Stimulated activated CD4-positive, alpha-beta T cell treated with anti-CD3 and anti-CD28 coated beads, Interleukin-2, amount 100 ng/mL, for 24 hours (primary cell): ENCODE data around the gene ASH1L.
"Not testable (repeated sequence)": the region's sequence is repeated elsewhere in the genome, so short reads cannot be mapped to it uniquely, and the experiment has no call there.

Experiments used
- DNase-seq, 2 donors: peaks; one replicate each; pipeline ENCODE4 v3.0.0-alpha.2; 2020

ASH1L gene

GRCh38 chr1:155433128-155433830 lies 129.3 kb downstream of the ASH1L start:
- not testable (repeated sequence) for DNase-seq

GRCh38 chr1:155424091-155424490 lies 138.5 kb downstream of the ASH1L start:
- DNase-seq, result no peak

- no peak for DNase-seq
Measured at GRCh38 chr1:155420788-155421187, 141.8 kb downstream of the ASH1L start.

- not testable (repeated sequence) for DNase-seq
Measured at GRCh38 chr1:155411840-155412239, 150.8 kb downstream of the ASH1L start.

- DNase-seq, result no peak
Measured at GRCh38 chr1:155410931-155411330, 151.7 kb downstream of the ASH1L start.

DNA sequence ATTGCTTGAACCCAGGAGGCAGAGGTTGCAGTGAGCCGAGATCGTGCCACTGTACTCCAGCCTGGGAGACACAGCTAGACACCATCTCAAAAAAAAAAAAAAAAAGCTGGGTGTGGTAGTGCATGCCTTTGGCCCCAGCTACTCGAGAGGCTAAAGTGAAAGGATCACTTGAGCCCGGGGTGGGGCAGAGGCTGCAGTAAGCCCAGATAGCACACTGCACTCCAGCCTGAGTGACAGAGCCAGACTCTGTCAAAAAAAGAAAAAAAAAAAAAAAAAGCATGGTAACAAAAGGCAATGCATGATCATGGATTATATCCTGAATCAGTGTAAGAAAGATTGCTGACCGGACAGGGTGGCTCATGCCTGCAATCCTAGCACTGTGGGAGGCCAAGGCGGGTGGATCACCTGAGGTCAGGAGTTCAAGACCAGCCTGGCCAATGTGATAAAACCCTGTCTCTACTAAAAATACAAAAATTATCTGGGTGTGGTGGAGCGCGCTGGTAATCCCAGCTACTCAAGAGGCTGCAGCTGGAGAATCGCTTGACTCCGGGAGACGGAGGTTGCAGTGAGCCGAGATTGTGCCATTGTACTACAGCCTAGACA lies 165.6 kb downstream of the ASH1L start:
- no peak for DNase-seq

- DNase-seq, result no peak
Measured at GRCh38 chr1:155392898-155393411, 169.6 kb downstream of the ASH1L start.

DNA sequence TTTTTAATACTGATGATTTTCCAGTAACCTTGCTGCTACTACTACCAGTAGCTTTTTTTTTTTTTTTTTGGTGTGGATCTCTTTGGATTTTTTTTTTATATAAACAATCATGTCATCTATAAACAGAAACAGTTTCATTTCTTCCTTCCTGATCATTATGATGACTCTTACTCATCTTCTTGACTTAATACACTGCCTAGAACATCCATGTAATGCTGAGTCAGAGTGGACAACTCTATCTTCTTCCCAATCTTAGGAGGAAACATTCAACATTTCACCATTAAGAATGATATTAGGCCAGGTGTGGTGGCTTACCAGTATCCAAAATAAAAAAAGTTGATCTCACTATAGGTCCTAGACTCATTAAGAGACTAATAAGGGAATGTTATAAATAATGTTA lies 172.8 kb downstream of the ASH1L start:
- DNase-seq, result no peak

DNA sequence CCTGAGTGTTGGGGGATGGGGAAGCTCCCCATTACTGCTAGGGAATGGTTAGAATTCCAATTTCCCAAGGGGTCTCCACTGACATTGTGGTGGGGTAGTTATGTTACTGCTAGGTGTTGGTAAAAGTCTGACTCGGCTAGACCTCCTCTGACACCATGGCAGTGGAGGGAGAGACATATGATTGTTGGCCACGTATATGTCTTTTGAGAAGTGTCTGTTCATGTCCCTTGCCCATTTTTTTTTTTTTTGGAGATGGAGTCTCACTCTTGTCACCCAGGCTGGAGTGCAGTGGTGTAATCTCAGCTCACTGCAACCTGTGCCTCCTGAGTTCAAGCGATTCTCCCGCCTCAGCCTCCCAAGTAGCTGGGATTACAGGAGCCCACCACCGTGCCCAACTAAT lies 176.8 kb downstream of the ASH1L start:
- not testable (repeated sequence) for DNase-seq

GRCh38 chr1:155383406-155383805 lies 179.2 kb downstream of the ASH1L start:
- no peak for DNase-seq

DNA sequence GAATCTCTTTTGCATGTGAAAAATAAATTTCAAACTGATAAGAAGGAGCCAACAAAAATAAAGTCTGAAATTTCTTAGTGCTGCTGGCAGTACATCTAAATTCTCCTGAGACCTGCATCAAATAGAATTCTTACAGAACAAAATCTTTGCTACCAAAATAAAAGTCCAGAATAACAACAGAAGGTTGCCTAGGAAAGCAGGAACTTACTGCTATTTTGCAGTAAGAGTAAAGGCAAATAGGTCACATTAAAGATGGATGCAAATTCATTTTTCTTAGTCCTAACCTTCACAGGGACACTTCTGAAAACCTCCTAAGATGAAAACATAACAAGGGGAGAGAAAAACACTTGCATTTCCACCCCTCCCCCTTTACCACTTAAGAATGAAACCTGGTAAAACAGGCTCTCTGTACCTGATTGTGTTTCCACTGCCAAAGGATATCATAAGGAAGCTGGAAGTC lies 182.9 kb downstream of the ASH1L start:
- DNase-seq, result no peak

GRCh38 chr1:155379180-155379579 lies 183.4 kb downstream of the ASH1L start:
- no peak for DNase-seq

- no peak for DNase-seq
Measured at GRCh38 chr1:155360051-155360450, 202.6 kb downstream of the ASH1L start.

GRCh38 chr1:155352631-155353030 lies 210.0 kb downstream of the ASH1L start:
- no peak for DNase-seq

- DNase-seq, result no peak
Measured at GRCh38 chr1:155342842-155343241, 219.8 kb downstream of the ASH1L start.

DNA sequence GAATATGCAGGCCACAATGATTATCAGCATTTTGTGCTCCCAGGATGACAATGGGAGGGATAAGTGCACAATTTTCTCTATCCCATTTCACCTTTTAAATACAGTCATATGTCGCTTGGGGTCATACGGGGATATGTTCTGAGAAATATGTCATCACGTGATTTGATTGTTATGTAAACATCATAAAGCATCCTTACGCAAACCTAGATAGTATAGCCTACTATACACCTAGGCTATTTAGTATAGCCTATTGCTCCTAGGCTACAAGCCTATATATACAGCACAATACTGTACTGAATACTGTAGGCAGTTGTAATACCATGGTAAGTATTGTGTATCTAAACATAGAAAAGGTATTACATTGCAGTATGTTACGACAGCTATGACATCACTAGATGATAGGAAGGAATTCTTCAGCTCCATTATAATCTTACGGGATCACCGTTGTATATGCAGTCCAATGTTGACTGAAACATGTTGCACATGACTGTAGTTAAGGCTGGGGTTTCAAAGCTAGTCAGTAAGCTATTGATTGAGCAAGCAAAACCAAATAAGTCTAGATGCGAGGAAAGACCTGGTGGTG lies 223.0 kb downstream of the ASH1L start:
- no peak for DNase-seq

GRCh38 chr1:155334962-155335361 lies 227.6 kb downstream of the ASH1L start:
- no peak for DNase-seq

GRCh38 chr1:155329980-155330598 lies 232.5 kb downstream of the ASH1L start:
- no peak for DNase-seq

DNA sequence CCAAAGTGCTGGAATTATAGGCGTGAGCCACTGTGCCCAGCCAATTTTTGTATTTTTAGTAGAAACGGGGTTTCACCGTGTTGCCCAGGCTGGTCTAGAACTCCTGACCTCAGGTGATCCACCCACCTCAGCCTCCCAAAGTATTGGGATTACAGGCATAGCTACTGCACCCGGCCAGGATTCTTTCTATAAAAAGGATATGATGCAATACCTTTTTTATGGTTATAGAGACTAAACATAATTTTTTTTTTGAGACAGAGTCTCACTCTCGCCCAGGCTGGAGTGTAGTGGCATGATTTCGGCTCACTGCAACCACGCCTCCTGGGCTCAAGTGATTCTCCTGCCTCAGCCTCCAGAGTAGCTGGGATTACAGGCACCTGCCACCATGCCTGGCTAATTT lies 233.7 kb downstream of the ASH1L start:
- DNase-seq, result not testable (repeated sequence)

- DNase-seq, result no peak
Measured at GRCh38 chr1:155327981-155328380, 234.6 kb downstream of the ASH1L start.

DNA sequence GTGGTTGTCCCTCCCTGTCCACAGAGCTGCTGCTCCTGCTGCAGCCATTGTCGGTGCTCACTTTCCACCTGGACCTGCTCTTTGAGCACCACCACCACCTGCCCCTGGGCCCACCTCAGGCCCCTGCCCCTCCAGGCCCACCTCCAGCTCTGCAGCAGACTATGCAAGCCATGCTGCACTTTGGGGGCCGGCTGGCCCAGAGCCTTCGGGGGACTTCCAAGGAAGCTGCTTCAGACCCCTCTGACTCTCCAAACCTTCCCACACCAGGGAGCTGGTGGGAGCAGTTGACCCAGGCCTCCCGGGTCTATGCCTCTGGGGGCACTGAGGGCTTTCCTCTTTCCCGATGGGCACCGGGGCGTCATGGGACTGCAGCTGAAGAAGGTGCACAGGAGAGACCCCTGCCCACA lies 236.0 kb downstream of the ASH1L start:
- DNase-seq, result no peak

DNA sequence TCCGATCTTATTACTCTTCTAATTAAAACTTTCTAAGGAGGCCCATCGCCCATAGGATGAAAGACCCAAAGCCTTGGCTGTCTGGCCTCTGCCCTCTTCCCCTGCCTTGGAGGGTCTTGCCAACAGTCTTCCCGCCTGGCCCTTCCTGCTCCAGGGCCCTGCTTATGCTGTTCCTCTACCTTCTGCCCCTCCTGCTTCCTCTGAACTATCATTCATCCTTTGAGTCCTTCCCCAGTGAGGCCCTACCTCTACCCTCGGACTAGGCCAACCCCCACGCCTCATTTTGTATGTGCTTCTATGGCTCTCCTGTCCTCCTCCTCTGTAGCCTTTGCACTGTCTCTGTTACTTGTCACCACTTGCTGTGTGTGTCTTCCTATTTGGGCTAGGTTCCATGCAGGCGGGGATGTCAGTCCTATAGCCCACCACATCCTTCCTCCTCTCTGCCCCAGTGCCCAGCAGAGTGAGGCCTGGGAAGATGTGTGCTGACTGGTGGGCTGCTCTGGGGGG lies 236.5 kb downstream of the ASH1L start:
- DNase-seq, result no peak

GRCh38 chr1:155325603-155325893 lies 237.1 kb downstream of the ASH1L start:
- no peak for DNase-seq
